PC-3 (cell line): ENCODE data around the gene TRMT2B. TPM values are rescaled to one million over a fixed set of nuclear protein-coding genes. Genes with fewer than 3 reads are reported as not detected.

Experiments
- ATAC-seq: fragments of 200-7000 bp; cut with Tn5 transposase; 2 replicates; pipeline ENCODE4 v1.9.1; 2020; ENCODE audit warnings: mild to moderate bottlenecking, moderate library complexity
- BruUV-seq: library from RNA; stranded (reverse); fragments of 400-500 nt; replicated peaks from 2 replicates; lab custom pipeline; 2021; lab: Mats Ljungman, UMichigan
- CTCF ChIA-PET: fragments of 300-600 bp; sonication (Branson Sonifier 250); formaldehyde crosslinking; loops from one replicate; lab custom pipeline; 2022; ENCODE audit warnings: antibody characterized with exemption; lab: Charles Lee
- POLR2A ChIA-PET: fragments of 300-600 bp; sonication (Branson Sonifier 250); formaldehyde crosslinking; loops from one replicate; lab custom pipeline; 2022; ENCODE audit warnings: antibody characterized with exemption; ENCODE audit not compliant: unreplicated experiment; lab: Charles Lee
- DNase-seq: peaks from one replicate; pipeline ENCODE4 v3.0.0-alpha.2; 2015
- H2AFZ ChIP-seq: fragments of 300-600 bp; sonication (generic); 2 replicates; pipeline ENCODE4 v1.6.0; 2016; ENCODE audit warnings: antibody characterized with exemption, low read length
- H3F3A ChIP-seq: fragments of 300-600 bp; sonication (generic); one replicate; pipeline ENCODE4 v1.6.0; 2017; ENCODE audit warnings: antibody characterized with exemption, low read length, control low read depth, mild to moderate bottlenecking; ENCODE audit not compliant: unreplicated experiment
- H3K27ac ChIP-seq: fragments of 300-600 bp; sonication (generic); 2 replicates; pipeline ENCODE4 v1.5.1; 2016; ENCODE audit warnings: mild to moderate bottlenecking, low read length
- H3K27me3 ChIP-seq: fragments of 300-600 bp; sonication (generic); 2 replicates; pipeline ENCODE4 v1.6.1; 2016; ENCODE audit warnings: low read length, mixed read lengths
- H3K36me3 ChIP-seq: fragments of 300-600 bp; sonication (generic); 2 replicates; pipeline ENCODE4 v1.6.1; 2016; ENCODE audit warnings: low read depth, mixed run types, low read length, mixed read lengths
- H3K4me1 ChIP-seq: fragments of 300-600 bp; sonication (generic); 2 replicates; pipeline ENCODE4 v1.5.1; 2016; ENCODE audit warnings: low read length; ENCODE audit not compliant: insufficient read depth
- H3K4me2 ChIP-seq: fragments of 300-600 bp; sonication (generic); 2 replicates; pipeline ENCODE4 v1.6.0; 2016; ENCODE audit warnings: low read length
- H3K4me3 ChIP-seq: fragments of 300-600 bp; sonication (generic); 2 replicates; pipeline ENCODE4 v1.5.1; 2016; ENCODE audit warnings: mild to moderate bottlenecking, low read length, mixed read lengths
- H3K79me2 ChIP-seq: fragments of 300-600 bp; sonication (generic); 2 replicates; pipeline ENCODE4 v1.6.1; 2017; ENCODE audit warnings: low read length, mixed read lengths
- H3K9ac ChIP-seq: fragments of 300-600 bp; sonication (generic); 2 replicates; pipeline ENCODE4 v1.6.0; 2016; ENCODE audit warnings: mild to moderate bottlenecking, low read length
- H3K9me2 ChIP-seq: fragments of 300-600 bp; sonication (generic); replicated peaks from 2 replicates; pipeline ENCODE4 v1.6.1; 2016; ENCODE audit warnings: mixed run types, low read length, mixed read lengths
- H3K9me3 ChIP-seq: fragments of 300-600 bp; sonication (generic); 2 replicates; pipeline ENCODE4 v1.6.1; 2016; ENCODE audit warnings: low read length, mixed read lengths
- H4K20me1 ChIP-seq: fragments of 300-600 bp; sonication (generic); 2 replicates; pipeline ENCODE4 v1.6.1; 2016; ENCODE audit warnings: low read length, mixed read lengths
- CTCF ChIP-seq: fragments of 300-600 bp; sonication (generic); conservative IDR thresholded peaks from 2 replicates; pipeline ENCODE4 v1.5.1; 2017; ENCODE audit warnings: antibody characterized with exemption, low read depth, mild to moderate bottlenecking, low read length
- EZH2 ChIP-seq: fragments of 300-600 bp; sonication (generic); IDR thresholded peaks from one replicate; pipeline ENCODE4 v1.6.1; 2017; ENCODE audit warnings: antibody characterized with exemption, mild to moderate bottlenecking, low read length; ENCODE audit not compliant: unreplicated experiment
- EZH2phosphoT487 ChIP-seq: fragments of 300-600 bp; sonication (generic); IDR thresholded peaks from 2 replicates; pipeline ENCODE4 v1.6.1; 2018; ENCODE audit warnings: mild to moderate bottlenecking, antibody characterized with exemption, low read length, borderline replicate concordance
- intact Hi-C: fragments of 100-400 bp; cut with micrococcal nuclease; formaldehyde crosslinking; loops from 2 replicates; pipeline ENCODE4 v1.9.0; 2023
- total RNA-seq: library from RNA; depleted of rRNA; stranded (reverse); fragments of >200 nt; gene quantifications from 2 replicates; pipeline ENCODE4 v1.2.3, GENCODE V29; 2014

Gene TRMT2B
- total RNA-seq, 1 experiment from 2014 or later = 23.4 TPM

DNA sequence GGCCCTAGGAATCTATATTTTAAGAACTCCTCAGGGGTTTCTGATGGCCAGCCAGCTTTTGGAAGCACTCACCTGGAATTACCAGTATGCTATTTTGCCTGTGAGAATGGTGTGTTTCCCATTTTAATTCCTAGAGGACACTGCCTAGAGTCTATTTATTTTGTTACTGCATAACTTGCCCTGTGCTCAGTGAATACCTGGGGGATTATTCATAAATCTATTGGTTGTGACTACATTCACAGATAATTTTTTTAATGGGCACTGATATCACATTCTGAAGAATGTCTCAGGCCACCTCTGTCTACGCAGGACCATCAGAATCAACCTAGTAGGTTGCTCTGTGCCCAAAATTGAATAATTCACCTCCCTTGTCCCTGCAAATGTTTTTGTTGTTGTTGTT is 75.7 kb downstream of the TRMT2B start:
- peaks cover 55% of the 10 kb centered on the region for H3K4me1 ChIP-seq
- H3F3A ChIP-seq = peaks cover 4% of the 10 kb centered on the region
- intact Hi-C loops = no loop called here
- ChIA-PET POLR2A (no interaction called here), CTCF (no interaction called here)
- H3K36me3 ChIP-seq = no peaks in the 10 kb centered on the region
- H4K20me1 ChIP-seq = no peaks in the 10 kb centered on the region
- H3K4me2 ChIP-seq = no peak overlapping the region; the same call in 1 of the 2 replicates
- H3K9ac ChIP-seq = no peak overlapping the region
- H3K27me3 ChIP-seq = no peaks in the 10 kb centered on the region
- H2AFZ ChIP-seq = no peak overlapping the region
- peak; percentile 3; the same call in 1 of the 2 replicates for ATAC-seq
- no peak overlapping the region for H3K4me3 ChIP-seq
- H3K9me3 ChIP-seq = no peaks in the 10 kb centered on the region
- H3K79me2 ChIP-seq = no peaks in the 10 kb centered on the region
- TF ChIP-seq EZH2 = no peak
- TF ChIP-seq CTCF = no peak
- TF ChIP-seq EZH2phosphoT487 = no peak
- no TSS peak for BruUV-seq
- H3K9me2 ChIP-seq = no peaks in the 10 kb centered on the region
- DNase-seq = peak; percentile 76
- H3K27ac ChIP-seq = peak overlapping the region; percentile 44

DNA sequence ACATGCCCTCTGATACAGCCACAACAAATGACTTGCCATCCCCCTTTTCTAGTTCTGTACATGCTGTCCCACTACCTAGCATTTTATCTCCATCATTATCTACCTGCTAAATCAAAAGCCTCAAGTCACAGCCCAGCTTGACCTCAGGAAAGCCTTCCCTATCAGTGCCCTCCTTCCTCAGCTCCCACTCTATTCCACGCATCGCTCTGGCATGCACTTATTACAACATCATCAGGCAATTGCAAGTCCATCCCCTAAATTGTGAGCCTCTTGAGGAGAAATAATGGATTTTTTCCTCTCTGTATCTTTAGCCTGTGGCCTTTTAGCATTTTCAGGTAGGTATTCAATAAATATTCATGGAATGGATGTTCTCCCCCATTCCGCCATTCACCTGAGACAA is 76.7 kb downstream of the TRMT2B start:
- H3K36me3 ChIP-seq = no peaks in the 10 kb centered on the region
- DNase-seq (no peak), ATAC-seq (no peak)
- no peaks in the 10 kb centered on the region for H3K79me2 ChIP-seq
- H3K27ac ChIP-seq = no peak overlapping the region
- BruUV-seq = no TSS peak
- TF ChIP-seq CTCF (no peak), EZH2 (no peak), EZH2phosphoT487 (no peak)
- peaks cover 45% of the 10 kb centered on the region for H3K4me1 ChIP-seq
- H3F3A ChIP-seq = peaks cover under 1% of the 10 kb centered on the region
- intact Hi-C loops = no loop called here
- H3K9me3 ChIP-seq = no peaks in the 10 kb centered on the region
- CTCF ChIA-PET = no interaction called here
- no peaks in the 10 kb centered on the region for H3K27me3 ChIP-seq
- H3K9me2 ChIP-seq = no peaks in the 10 kb centered on the region
- H3K4me2 ChIP-seq = no peak overlapping the region
- H4K20me1 ChIP-seq = no peaks in the 10 kb centered on the region
- H2AFZ ChIP-seq = no peak overlapping the region
- H3K4me3 ChIP-seq = no peak overlapping the region
- no peak overlapping the region for H3K9ac ChIP-seq
- POLR2A ChIA-PET = no interaction called here

GRCh38 chrX:100973411-100973810 is 78.5 kb downstream of the TRMT2B start:
- Histone ChIP-seq H4K20me1 (no peaks in the 10 kb centered on the region), H3F3A (no peaks in the 10 kb centered on the region), H3K79me2 (no peaks in the 10 kb centered on the region), H3K9me2 (no peaks in the 10 kb centered on the region), H3K9me3 (no peaks in the 10 kb centered on the region), H3K27ac (peak overlapping the region; percentile 79), H3K4me1 (peaks cover 29% of the 10 kb centered on the region), H3K9ac (no peak overlapping the region), H3K36me3 (no peaks in the 10 kb centered on the region), H3K27me3 (no peaks in the 10 kb centered on the region), H3K4me2 (peak overlapping the region; percentile 22; the same call in 1 of the 2 replicates), H3K4me3 (no peak overlapping the region), H2AFZ (no peak overlapping the region)
- POLR2A ChIA-PET = no interaction called here
- TF ChIP-seq CTCF (no peak), EZH2 (no peak), EZH2phosphoT487 (no peak)
- CTCF ChIA-PET = no interaction called here
- no TSS peak for BruUV-seq
- intact Hi-C loops = no loop called here
- DNase-seq (peak; percentile 86), ATAC-seq (peak; percentile 96)
